Cortex of kidney (tissue), 1 donor: ENCODE results near the gene SERTAD4.

Experiments used
- DNase-seq: peaks from one replicate; lab custom pipeline; 2025; lab: John Stamatoyannopoulos, UW

Gene SERTAD4

GRCh38 chr1:210233216-210233494 is 559 bp downstream of the SERTAD4 start:
- DNase-seq, result no peak

GRCh38 chr1:210233495-210234328 is 1.1 kb downstream of the SERTAD4 start:
- DNase-seq, result no peak

GRCh38 chr1:210234329-210234757 is 1.7 kb downstream of the SERTAD4 start:
- DNase-seq, result no peak

- DNase-seq, result no peak
Observed at GRCh38 chr1:210235363-210236053, 2.9 kb downstream of the SERTAD4 start.

- no peak for DNase-seq
Observed at GRCh38 chr1:210236386-210236839, 3.8 kb downstream of the SERTAD4 start.

- DNase-seq, result no peak
Observed at GRCh38 chr1:210236840-210237409, 4.3 kb downstream of the SERTAD4 start.

- no peak for DNase-seq
Observed at GRCh38 chr1:210237479-210237878, 4.9 kb downstream of the SERTAD4 start.

- no peak for DNase-seq
Observed at GRCh38 chr1:210237981-210238380, 5.4 kb downstream of the SERTAD4 start.

GRCh38 chr1:210239349-210240111 is 6.9 kb downstream of the SERTAD4 start:
- DNase-seq, result no peak

GRCh38 chr1:210241121-210241520 is 8.5 kb downstream of the SERTAD4 start:
- DNase-seq, result no peak

- no peak for DNase-seq
Observed at GRCh38 chr1:210244746-210245367, 12.3 kb downstream of the SERTAD4 start.

GRCh38 chr1:210246447-210246846 is 13.9 kb downstream of the SERTAD4 start:
- no peak for DNase-seq

GRCh38 chr1:210248341-210248740 is 15.7 kb downstream of the SERTAD4 start:
- no peak for DNase-seq

GRCh38 chr1:210250665-210250997 is 18.0 kb downstream of the SERTAD4 start:
- DNase-seq, result no peak

- DNase-seq, result no peak
Observed at GRCh38 chr1:210250998-210251679, 18.5 kb downstream of the SERTAD4 start.

- DNase-seq, result no peak
Observed at GRCh38 chr1:210251680-210252490, 19.3 kb downstream of the SERTAD4 start.

GRCh38 chr1:210252621-210253051 is 20.0 kb downstream of the SERTAD4 start:
- DNase-seq, result no peak

- DNase-seq, result no peak
Observed at GRCh38 chr1:210254298-210254697, 21.7 kb downstream of the SERTAD4 start.

- DNase-seq, result no peak
Observed at GRCh38 chr1:210257698-210258529, 25.3 kb downstream of the SERTAD4 start.

- no peak for DNase-seq
Observed at GRCh38 chr1:210259561-210259960, 27.0 kb downstream of the SERTAD4 start.
